ENCODE measurements around the gene GARIN6.

- TF ChIP-seq CTCF (conservative IDR thresholded peaks at IDR 0.05 in 1 of 2, IDR thresholded peaks at IDR 0.05 in 1 of 2; ENCODE audit: low read depth in 1 of 2, low read length in 2 of 2): no peak
- no peak for TF ChIP-seq EZH2 (IDR thresholded peaks at IDR 0.05; ENCODE audit: low read length, missing control alignments)
Observed at GRCh38 chr12:99620159-99620479, 27.4 kb upstream of the GARIN6 start.
